Right ventricle myocardium superior (tissue), 1 donor: ENCODE results near the gene KNTC1. TPM values are rescaled to one million over a fixed set of nuclear protein-coding genes. Genes with fewer than 3 reads are reported as not detected.
A peak's percentile ranks its signal among the peaks of the same experiment; 100 is the strongest.
"Not testable (repeated sequence)": the region's sequence is repeated elsewhere in the genome, so short reads cannot be mapped to it uniquely, and the experiment has no call there.

Experiments used
- ATAC-seq: fragments of 200-7000 bp; cut with Tn5 transposase; one replicate; pipeline ENCODE4 v1.9.1; 2020; ENCODE audit warnings: mild to moderate bottlenecking; ENCODE audit not compliant: poor library complexity
- DNase-seq: peaks from one replicate; pipeline ENCODE4 v3.0.0-alpha.2; 2020
- intact Hi-C: fragments of 100-400 bp; cut with DNase I; formaldehyde crosslinking; loops from one replicate; pipeline ENCODE4 v1.11.2; 2022
- total RNA-seq: library from RNA; stranded (reverse); fragmentation: NEBNext Ultra II Directional; extraction: Animal tissue kit (Norgen Biotek cat#: 25700); gene quantifications from one replicate; pipeline ENCODE4 v1.2.1, GENCODE V29; 2021
- donor health status: DM: no; HTN: yes; CAD: no; lungs with severe emphysema.

The KNTC1 gene
- total RNA-seq, 1 donor from 2014 or later, result 2.3 TPM

DNA sequence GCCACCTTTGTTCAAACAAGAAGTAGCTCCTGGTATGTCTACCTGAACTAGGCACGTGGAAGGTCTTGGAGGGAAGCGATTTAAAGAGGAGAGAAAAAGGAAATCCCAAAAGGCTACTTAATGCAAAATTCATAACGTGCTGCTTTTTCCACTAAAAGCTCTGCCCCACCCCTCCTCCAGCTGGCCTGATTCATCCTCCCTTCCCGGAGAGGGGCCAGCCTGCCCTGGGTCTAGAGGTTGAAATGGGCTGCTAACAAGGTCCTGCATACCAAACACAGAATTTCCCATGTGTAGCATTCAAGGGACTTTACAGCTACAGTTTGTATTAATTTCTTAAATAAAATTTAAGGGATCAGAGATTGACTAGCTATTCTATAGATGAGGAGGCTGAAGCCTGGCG, 83.2 kb downstream of the KNTC1 start:
- intact Hi-C loops, result no loop called here
- ATAC-seq (no peak), DNase-seq (no peak)

GRCh38 chr12:122610911-122611310, 83.9 kb downstream of the KNTC1 start:
- intact Hi-C loops, result no loop called here
- DNase-seq (no peak), ATAC-seq (no peak)

DNA sequence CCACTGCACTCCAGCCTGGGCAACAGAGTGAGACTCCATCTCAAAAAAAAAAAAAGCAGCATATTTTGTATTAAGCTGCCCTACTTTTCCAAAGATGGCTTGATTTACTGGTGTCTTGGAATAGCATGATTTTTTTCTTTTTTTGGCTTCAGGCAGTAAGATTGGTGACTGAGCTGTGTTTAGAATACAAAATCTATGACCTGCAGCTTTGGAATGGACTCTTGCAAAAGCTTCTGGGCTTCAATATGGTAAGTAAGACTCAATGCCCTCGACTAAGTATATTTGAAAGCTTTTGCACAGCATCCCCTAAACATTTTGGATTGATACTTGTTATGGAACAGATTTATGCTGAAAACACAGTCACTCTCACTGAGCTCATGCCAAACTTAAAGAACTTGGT, 87.8 kb downstream of the KNTC1 start:
- intact Hi-C loops, result no loop called here
- DNase-seq, result no peak

DNA sequence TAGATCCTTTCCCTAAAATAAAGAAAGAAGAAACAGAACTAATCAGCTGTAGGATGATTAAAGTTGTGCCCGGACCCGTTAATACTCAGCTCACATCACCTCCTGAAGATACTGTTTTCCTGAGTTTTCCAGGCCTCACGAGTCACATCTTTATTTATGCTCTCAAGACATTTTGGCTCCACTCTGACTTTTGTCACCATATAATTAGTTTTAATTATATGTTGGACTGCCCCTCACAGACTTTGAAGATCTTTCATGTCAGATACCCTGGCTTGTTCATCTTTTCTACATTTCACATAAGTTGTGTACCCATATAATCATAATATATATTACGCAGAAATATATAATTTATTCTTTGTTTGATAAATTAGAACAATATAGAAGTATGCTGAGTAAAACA, 88.7 kb downstream of the KNTC1 start:
- DNase-seq (no peak), ATAC-seq (no peak)
- intact Hi-C loops, result no loop called here

More for the DNA sequence above, 87.8 kb downstream of the KNTC1 start:
- ATAC-seq, result no peak

- ATAC-seq, result no peak
- intact Hi-C loops, result loop anchor here (5.0 kb wide), 1 partner anchor 117 kb away; the partner anchor contains the start of gene DENR
Observed at GRCh38 chr12:122635471-122635870, 108.4 kb downstream of the KNTC1 start.

DNA sequence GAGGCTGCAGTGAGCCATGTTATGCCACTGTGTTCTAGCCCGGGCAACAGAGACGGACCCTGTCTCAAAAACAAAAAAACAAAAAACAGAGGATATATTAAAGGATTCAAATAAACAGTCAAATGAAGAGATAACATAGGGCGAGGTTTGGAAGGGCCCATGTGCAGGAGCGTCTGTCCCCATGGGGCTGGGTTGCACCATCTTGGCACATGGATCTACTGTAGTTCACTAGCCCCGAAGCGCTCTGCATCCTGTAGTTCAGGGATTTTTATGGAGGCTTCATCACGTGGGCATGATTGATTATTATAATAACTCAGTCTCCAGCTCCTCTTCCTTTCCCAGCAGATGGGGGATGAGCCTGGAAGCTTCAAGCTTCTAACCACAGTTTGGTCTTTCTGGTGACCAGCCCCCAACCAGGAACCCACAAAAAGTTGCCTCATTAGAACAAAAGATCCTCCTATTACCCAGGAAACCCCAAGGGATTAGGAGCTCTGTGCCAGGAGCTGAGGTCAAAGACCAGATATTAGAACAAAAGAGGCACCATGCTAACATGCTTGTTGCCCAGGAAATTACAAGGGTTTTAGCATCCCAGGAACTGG, 116.3 kb downstream of the KNTC1 start:
- no peak for ATAC-seq
- intact Hi-C loops, result no loop called here

More at GRCh38 chr12:122635471-122635870, 108.4 kb downstream of the KNTC1 start:
- no peak for DNase-seq

GRCh38 chr12:122646517-122647217, 119.6 kb downstream of the KNTC1 start:
- DNase-seq, result no peak
- ATAC-seq, result no peak
- intact Hi-C loops, result no loop called here

More for the DNA sequence above, 116.3 kb downstream of the KNTC1 start:
- no peak for DNase-seq

DNA sequence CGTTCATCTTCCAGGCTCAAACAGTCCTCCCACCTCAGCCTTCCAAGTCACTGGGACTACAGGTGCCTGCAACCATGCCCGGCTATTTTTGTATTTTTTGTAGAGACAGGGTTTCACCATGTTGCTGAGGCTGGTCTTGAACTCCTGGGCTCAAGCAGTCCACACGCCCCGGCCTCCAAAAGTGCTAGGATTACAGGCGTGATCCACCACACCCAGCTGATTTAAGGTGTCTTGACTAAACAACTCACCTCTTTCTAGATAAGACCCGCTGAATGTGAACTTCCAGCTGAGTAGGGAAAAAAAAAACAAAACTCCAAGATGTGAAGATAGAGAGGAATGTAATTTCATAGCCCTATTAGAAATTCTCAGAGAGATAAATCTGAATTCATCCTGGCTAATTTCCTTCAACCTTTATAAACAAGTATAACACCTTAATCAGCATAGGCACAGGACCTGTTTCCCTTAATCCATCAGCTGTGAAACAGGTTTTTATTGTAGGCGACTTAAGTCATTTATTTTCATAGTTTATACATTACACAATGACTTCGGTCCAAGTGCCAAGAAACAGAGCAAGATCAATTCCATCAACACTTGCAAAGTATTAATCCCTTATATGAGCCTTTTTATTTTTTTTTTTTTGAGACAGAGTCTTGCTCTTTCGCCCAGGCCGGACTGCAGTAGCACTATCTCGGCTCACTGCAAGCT, 124.6 kb downstream of the KNTC1 start:
- no peak for ATAC-seq
- intact Hi-C loops, result no loop called here
- no peak for DNase-seq

DNA sequence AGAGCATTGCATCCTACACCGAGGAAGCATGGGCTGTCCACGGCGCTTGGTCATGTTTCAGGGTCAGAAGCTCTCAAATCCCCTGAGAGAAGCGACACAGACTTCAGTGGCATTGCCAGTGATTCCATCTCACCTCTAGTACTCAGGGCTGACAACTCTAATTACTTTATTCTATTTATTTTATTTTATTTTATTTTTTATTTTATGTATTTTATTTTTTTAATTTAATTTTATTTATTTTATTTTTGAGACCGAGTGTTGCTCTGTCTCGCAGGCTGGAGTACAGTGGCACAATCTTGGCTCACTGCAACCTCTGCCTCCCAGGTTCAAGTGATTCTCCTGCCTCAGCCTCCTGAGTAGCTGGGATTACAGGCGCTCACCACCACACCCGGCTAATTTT, 126.2 kb downstream of the KNTC1 start:
- intact Hi-C loops, ATAC-seq, DNase-seq: not testable (repeated sequence)

- DNase-seq (no peak), ATAC-seq (no peak)
- intact Hi-C loops, result no loop called here
Observed at GRCh38 chr12:122656298-122656697, 129.2 kb downstream of the KNTC1 start.

DNA sequence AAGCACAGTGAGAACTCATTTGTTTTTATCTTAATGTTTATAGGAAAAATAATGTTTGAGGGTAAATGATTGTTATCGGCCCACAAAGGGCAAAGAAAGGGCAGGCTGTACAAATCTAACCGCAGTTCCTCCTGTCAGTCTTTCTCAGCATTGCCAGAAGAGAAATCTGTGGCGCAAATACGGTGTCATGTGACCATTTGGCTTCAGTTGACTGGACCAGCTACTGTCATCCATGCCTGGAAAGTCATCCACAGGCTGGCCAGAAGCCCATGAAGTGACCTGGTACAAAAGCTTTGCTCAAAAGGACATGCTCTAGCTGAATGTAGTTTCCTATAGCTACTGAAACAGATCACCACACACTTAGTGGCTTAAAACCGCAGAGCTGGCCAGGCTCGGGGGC, 132.5 kb downstream of the KNTC1 start:
- intact Hi-C loops, result no loop called here
- DNase-seq, result peak; percentile 56
- peak; percentile 80 for ATAC-seq

- DNase-seq (no peak), ATAC-seq (no peak)
- intact Hi-C loops, result no loop called here
Observed at GRCh38 chr12:122661246-122661645, 134.2 kb downstream of the KNTC1 start.

GRCh38 chr12:122661938-122662337, 134.9 kb downstream of the KNTC1 start:
- intact Hi-C loops, result no loop called here
- DNase-seq (no peak), ATAC-seq (no peak)

- DNase-seq, result no peak
- ATAC-seq, result no peak
- intact Hi-C loops, result no loop called here
Observed at GRCh38 chr12:122665349-122665748, 138.3 kb downstream of the KNTC1 start.

DNA sequence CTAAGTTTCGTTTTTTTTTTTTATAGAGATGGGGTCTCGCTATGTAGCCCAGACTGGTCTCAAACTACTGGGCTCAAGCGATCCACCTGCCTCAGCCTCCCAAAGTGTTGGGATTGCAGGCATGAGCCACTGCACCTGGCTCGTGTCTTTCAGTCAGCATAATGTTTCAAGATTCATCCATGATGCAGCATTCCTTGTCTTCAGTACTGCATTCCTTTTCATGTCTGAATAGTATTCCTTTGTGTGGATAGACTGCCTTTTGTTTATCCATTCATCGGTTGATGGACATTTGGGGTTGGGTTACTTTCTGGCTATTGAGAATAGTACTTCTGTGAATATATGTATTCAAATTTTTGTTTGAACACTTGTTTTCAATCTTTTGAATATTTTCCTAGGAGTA, 138.7 kb downstream of the KNTC1 start:
- intact Hi-C loops, result no loop called here
- ATAC-seq, result no peak
- no peak for DNase-seq

GRCh38 chr12:122668268-122668667, 141.2 kb downstream of the KNTC1 start:
- DNase-seq (no peak), ATAC-seq (no peak)
- intact Hi-C loops, result no loop called here

- intact Hi-C loops, result no loop called here
- ATAC-seq (no peak), DNase-seq (no peak)
Observed at GRCh38 chr12:122669397-122670070, 142.5 kb downstream of the KNTC1 start.

DNA sequence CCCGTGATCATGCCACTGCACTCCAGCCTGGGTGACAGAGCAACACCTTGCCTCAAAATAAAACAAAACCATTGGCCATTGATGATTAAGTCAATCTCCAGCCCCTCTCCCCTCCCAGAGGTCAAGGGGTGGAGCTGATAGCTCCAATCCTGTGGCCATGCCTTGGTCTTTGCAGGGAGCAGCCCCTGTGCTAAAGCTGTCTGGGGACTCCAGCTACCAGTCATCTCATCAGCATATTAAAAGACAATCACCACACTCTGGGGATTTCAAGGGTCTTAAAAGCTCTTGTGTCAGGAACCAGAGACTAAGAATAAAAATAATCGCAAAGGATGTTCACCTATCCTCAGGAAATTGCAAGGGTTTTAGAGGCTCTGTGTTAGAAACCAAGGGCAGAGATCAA, 145.5 kb downstream of the KNTC1 start:
- no peak for ATAC-seq
- intact Hi-C loops, result no loop called here
- DNase-seq, result no peak
